T-helper 22 cell (primary cell): Measurements from ENCODE around the gene UBL5.
"Not testable (repeated sequence)": the region's sequence is repeated elsewhere in the genome, so short reads cannot be mapped to it uniquely, and the experiment has no call there.

Experiments used
- DNase-seq: peaks from one replicate; pipeline ENCODE4 v3.0.0-alpha.2; 2020; ENCODE audit warnings: low read depth

The UBL5 gene

GRCh38 chr19:9827289-9828238 is at the start of gene UBL5:
Gene UBL5, plus strand, starts transcription at chr19:9827918. Its CDS starts 420 bp downstream, at chr19:9828338.
- DNase-seq = peak; percentile 79

- DNase-seq = no peak
Measured at GRCh38 chr19:9782338-9782737, 45.4 kb upstream of the UBL5 start.

- DNase-seq = not testable (repeated sequence)
Measured at GRCh38 chr19:9784163-9784496, 43.6 kb upstream of the UBL5 start.

- peak; percentile 92 for DNase-seq
Measured at GRCh38 chr19:9785367-9786331, 42.1 kb upstream of the UBL5 start.

GRCh38 chr19:9786342-9786741 is 41.4 kb upstream of the UBL5 start:
- no peak for DNase-seq

GRCh38 chr19:9786819-9787218 is 40.9 kb upstream of the UBL5 start:
- DNase-seq = no peak

- not testable (repeated sequence) for DNase-seq
Measured at GRCh38 chr19:9788604-9789003, 39.1 kb upstream of the UBL5 start.

GRCh38 chr19:9789066-9789465 is 38.7 kb upstream of the UBL5 start:
- DNase-seq = no peak

GRCh38 chr19:9789579-9789978 is 38.1 kb upstream of the UBL5 start:
- DNase-seq = not testable (repeated sequence)

GRCh38 chr19:9791073-9791367 is 36.7 kb upstream of the UBL5 start:
- not testable (repeated sequence) for DNase-seq

GRCh38 chr19:9791552-9792205 is 36.0 kb upstream of the UBL5 start:
- DNase-seq = peak; percentile 94

GRCh38 chr19:9792206-9793070 is 35.3 kb upstream of the UBL5 start:
- DNase-seq = peak; percentile 87

- peak; percentile 41 for DNase-seq
Measured at GRCh38 chr19:9793071-9793591, 34.6 kb upstream of the UBL5 start.

- DNase-seq = peak; percentile 70
Measured at GRCh38 chr19:9796113-9796773, 31.5 kb upstream of the UBL5 start.

- DNase-seq = no peak
Measured at GRCh38 chr19:9797871-9798270, 29.8 kb upstream of the UBL5 start.

- no peak for DNase-seq
Measured at GRCh38 chr19:9799162-9799561, 28.6 kb upstream of the UBL5 start.

GRCh38 chr19:9801976-9802375 is 25.7 kb upstream of the UBL5 start:
- no peak for DNase-seq

- no peak for DNase-seq
Measured at GRCh38 chr19:9806803-9807202, 20.9 kb upstream of the UBL5 start.

GRCh38 chr19:9808855-9809824 is 18.6 kb upstream of the UBL5 start:
- no peak for DNase-seq
